NB4 (cell line): ENCODE results near the gene DPF3.

Experiments used
- DNase-seq: peaks from one replicate; pipeline ENCODE4 v3.0.0; 2010; ENCODE audit warnings: low read depth
- H3K4me3 ChIP-seq: one replicate; pipeline ENCODE4 v1.5.1; 2011; ENCODE audit warnings: mild to moderate bottlenecking, low read depth, low read length, moderate library complexity
- MYC ChIP-seq: IDR thresholded peaks from 2 replicates; pipeline ENCODE4 v1.6.1; 2011; ENCODE audit warnings: low read depth, low read length
- POLR2A ChIP-seq: IDR thresholded peaks from 2 replicates; pipeline ENCODE4 v1.6.1; 2011; ENCODE audit warnings: mild to moderate bottlenecking; ENCODE audit not compliant: insufficient read length; ENCODE audit errors: extremely low read depth
- TF ChIP-seq, protein P1 (sequence below): IDR thresholded peaks from 2 replicates; pipeline ENCODE4 v1.6.1; 2011; ENCODE audit warnings: low read depth, low read length
- TF ChIP-seq, protein P2 (sequence below): IDR thresholded peaks from one replicate; pipeline ENCODE4 v1.5.1; 2012; ENCODE audit warnings: low read depth, low read length

Gene DPF3

DNA sequence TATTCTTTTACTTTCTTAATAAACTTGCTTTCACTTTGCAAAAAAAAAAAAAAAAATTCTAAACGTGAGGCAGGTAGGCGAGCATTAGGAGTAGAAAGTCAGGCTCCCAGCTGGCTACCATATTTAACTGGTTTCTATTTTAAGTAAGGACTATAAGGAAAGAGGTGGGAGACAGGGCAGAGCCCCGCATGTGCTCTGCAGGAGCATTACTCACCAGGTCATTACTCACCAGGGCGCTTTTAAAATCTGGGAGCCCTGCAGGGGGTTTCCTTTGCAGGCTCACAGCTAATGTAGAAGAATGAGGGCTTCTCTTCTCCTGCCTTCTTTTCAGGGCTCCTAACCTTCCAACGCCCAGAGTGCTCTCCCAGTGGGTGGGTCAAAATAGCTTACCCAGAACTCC is 14.0 kb upstream of the DPF3 start:
- peak; percentile 70 for DNase-seq
- TF ChIP-seq, protein P1, sequence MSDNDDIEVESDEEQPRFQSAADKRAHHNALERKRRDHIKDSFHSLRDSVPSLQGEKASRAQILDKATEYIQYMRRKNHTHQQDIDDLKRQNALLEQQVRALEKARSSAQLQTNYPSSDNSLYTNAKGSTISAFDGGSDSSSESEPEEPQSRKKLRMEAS: peak; percentile 55; the same call in 1 of the 2 replicates
- no peak for TF ChIP-seq POLR2A
- TF ChIP-seq, protein P2, sequence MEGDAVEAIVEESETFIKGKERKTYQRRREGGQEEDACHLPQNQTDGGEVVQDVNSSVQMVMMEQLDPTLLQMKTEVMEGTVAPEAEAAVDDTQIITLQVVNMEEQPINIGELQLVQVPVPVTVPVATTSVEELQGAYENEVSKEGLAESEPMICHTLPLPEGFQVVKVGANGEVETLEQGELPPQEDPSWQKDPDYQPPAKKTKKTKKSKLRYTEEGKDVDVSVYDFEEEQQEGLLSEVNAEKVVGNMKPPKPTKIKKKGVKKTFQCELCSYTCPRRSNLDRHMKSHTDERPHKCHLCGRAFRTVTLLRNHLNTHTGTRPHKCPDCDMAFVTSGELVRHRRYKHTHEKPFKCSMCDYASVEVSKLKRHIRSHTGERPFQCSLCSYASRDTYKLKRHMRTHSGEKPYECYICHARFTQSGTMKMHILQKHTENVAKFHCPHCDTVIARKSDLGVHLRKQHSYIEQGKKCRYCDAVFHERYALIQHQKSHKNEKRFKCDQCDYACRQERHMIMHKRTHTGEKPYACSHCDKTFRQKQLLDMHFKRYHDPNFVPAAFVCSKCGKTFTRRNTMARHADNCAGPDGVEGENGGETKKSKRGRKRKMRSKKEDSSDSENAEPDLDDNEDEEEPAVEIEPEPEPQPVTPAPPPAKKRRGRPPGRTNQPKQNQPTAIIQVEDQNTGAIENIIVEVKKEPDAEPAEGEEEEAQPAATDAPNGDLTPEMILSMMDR: no peak
- TF ChIP-seq MYC: peak; percentile 65
- H3K4me3 ChIP-seq: no peak overlapping the region

DNA sequence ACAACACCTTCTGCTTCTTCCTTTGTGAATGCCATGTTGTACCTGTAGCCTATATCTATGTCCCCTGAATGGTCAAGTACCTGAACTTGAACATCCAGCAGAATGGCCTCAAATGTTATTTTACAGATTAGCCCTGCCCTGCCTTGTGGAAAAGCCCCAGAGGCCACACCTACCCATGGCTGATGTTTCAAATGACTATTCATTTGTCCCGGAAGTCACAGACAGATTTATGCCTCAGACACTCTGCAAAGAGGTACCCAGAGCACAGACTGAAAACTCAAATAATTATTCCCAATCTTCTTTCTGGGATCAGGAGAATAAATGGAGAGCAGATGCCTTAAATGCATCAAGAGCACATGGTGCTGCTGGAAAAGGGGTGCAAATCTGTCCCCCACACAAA is 13.0 kb upstream of the DPF3 start:
- no peak overlapping the region for H3K4me3 ChIP-seq
- TF ChIP-seq, protein P2: no peak
- TF ChIP-seq POLR2A: no peak
- TF ChIP-seq MYC: no peak
- TF ChIP-seq, protein P1: no peak
- DNase-seq: no peak

DNA sequence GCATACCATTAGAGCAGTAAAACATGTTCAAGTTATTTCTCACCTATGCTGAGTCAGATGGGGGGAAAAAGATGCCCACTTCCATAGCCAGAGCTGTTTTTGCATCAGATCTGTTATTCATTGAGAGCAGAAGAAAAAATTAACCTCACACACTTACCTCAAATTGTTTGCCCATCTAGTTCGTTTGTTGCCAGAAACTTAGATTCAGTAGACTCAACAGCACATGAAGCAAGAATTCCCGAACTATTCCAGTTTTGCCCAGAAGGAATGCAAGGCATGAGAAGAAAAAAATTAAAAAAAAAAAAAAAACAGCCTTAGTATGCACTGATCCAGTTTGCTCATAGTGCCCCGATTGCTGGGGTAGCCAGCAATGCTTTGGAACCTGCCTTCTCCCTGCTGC is 12.4 kb upstream of the DPF3 start:
- DNase-seq: no peak
- TF ChIP-seq, protein P1: no peak
- no peak for TF ChIP-seq POLR2A
- TF ChIP-seq MYC: no peak
- TF ChIP-seq, protein P2: no peak
- H3K4me3 ChIP-seq: no peak overlapping the region

DNA sequence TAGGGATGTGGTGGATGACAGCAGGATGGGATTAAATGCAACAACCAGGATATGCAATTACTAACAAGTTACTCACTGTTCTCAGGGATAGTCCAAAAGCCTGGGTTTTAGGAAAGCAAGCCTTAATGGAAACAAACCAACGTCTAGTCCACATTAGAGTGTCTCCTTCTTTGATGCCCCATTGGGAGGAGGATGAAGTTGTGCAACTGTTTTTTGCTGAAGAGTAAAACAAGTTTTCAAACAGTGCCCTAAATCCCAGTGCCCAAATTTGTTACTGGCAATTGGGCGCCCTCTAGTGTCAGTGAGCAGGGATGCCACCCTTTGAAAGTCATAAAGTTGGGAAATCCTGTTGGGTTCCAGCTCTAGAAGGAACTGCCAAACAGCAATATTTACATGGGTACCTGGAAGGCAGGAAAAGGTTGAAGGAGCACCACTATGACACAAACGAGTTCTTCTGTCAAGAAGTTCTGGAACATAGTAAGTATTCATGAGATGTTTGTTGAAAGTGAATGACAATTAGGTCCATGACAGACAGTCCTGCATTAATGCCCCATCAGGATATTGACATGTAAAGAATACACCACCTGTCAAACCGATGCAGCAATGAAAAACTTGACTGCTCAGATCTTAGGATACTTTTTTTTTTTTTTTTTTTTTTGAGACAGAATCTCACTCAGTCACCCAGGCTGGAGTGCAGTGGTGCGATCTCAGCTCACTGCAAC is 11.1 kb upstream of the DPF3 start:
- TF ChIP-seq, protein P2: peak; percentile 80
- TF ChIP-seq, protein P1: no peak
- TF ChIP-seq MYC (no peak), POLR2A (no peak)
- DNase-seq: peak; percentile 81
- no peak overlapping the region for H3K4me3 ChIP-seq

DNA sequence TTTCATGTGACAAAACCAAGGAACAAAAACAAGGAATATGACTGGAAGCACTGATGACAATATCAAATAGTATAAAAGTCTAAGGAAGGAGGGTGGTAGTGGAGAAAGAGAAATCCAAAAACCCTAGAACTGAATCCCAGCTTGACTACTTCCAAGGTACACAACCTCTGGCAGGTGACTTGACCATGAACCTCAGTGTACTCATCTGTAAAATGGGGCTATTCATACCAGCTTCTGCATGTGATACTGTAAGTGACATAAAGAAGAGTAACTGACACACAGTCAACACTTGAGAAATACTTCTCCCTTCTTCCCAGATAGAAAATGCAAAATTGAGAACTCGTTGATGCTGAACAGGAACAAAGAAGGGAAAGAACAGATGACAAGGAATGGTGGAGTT is 10.3 kb upstream of the DPF3 start:
- TF ChIP-seq, protein P2: no peak
- TF ChIP-seq POLR2A (no peak), MYC (no peak)
- TF ChIP-seq, protein P1: no peak
- H3K4me3 ChIP-seq: no peak overlapping the region
- no peak for DNase-seq
